ENCODE results near the gene TDRD12. TPM values are rescaled to one million over a fixed set of nuclear protein-coding genes. Genes with fewer than 3 reads are reported as not detected.

The TDRD12 gene
- total and polyA plus RNA-seq, 2 of the 13 experiments (the other 11 are each of a cell fraction or from before 2014, with no cell fraction given), result 0.03 to 0.40 TPM

- TF ChIP-seq ZHX2 (IDR thresholded peaks at IDR 0.05; ENCODE audit: low read depth), result peak; percentile 3; the same call in 1 of the 2 replicates
- no peak for TF ChIP-seq ZHX2 (CRISPR knock-in tag; IDR thresholded peaks at IDR 0.05; ENCODE audit: borderline replicate concordance)
- TF ChIP-seq HINFP (CRISPR knock-in tag; IDR thresholded peaks at IDR 0.05; ENCODE audit: low read depth), result no peak
- TF ChIP-seq ZNF598 (CRISPR knock-in tag; IDR thresholded peaks at IDR 0.05; ENCODE audit: borderline replicate concordance), result peak; percentile 69; the same call in 1 of the 2 replicates
- peak; percentile 85; the same call in 1 of the 2 replicates for TF ChIP-seq BRF2 (CRISPR knock-in tag; IDR thresholded peaks at IDR 0.05)
- TF ChIP-seq ZNF501 (CRISPR knock-in tag; IDR thresholded peaks at IDR 0.05), result no peak
- 0 out of 2 replicates have a peak, but pooled peaks have one; percentile 21 for TF ChIP-seq FOXA3 (CRISPR knock-in tag; IDR thresholded peaks at IDR 0.05)
- no peak for TF ChIP-seq NR1H2 (CRISPR knock-in tag; IDR thresholded peaks at IDR 0.05; ENCODE audit: borderline replicate concordance, low read depth)
- TF ChIP-seq GZF1 (CRISPR knock-in tag; IDR thresholded peaks at IDR 0.05), result no peak
- TF ChIP-seq ZNF496 (CRISPR knock-in tag; IDR thresholded peaks at IDR 0.05; ENCODE audit: insufficient replicate concordance), result no peak
- TF ChIP-seq ZBTB46 (CRISPR knock-in tag; IDR thresholded peaks at IDR 0.05; ENCODE audit: borderline replicate concordance), result no peak
- peak; percentile 77 for TF ChIP-seq ZNF777 (CRISPR knock-in tag; IDR thresholded peaks at IDR 0.05)
- no peak for TF ChIP-seq ZNF136 (CRISPR knock-in tag; IDR thresholded peaks at IDR 0.05; ENCODE audit: low read depth)
- no peak for TF ChIP-seq ZNF747 (CRISPR knock-in tag; IDR thresholded peaks at IDR 0.05; ENCODE audit: borderline replicate concordance)
- TF ChIP-seq ZNF253 (CRISPR knock-in tag; IDR thresholded peaks at IDR 0.05; ENCODE audit: borderline replicate concordance), result 0 out of 2 replicates have a peak, but pooled peaks have one; percentile 30
- no peak for TF ChIP-seq MED13 (CRISPR knock-in tag; IDR thresholded peaks at IDR 0.05)
- no peak for TF ChIP-seq KDM1A (CRISPR knock-in tag; IDR thresholded peaks at IDR 0.05)
- TF ChIP-seq ZIK1 (CRISPR knock-in tag; IDR thresholded peaks at IDR 0.05; ENCODE audit: borderline replicate concordance, low read depth), result peak; percentile 8; the same call in 1 of the 2 replicates
- TF ChIP-seq HOXD1 (CRISPR knock-in tag; IDR thresholded peaks at IDR 0.05), result no peak; the same call in 1 of the 2 replicates
These were observed 27.4 kb upstream of the TDRD12 start (continued) for GRCh38 chr19:32691952-32692726.

Data from HepG2 (cell line).